Activated CD8-positive, alpha-beta memory T cell treated with anti-CD3 and anti-CD28 coated beads for 36 hours (primary cell): ENCODE data around the gene AKT2. TPM values are rescaled to one million over a fixed set of nuclear protein-coding genes. Genes with fewer than 3 reads are reported as not detected.

ENCODE experiments used
- CTCF ChIA-PET: fragments of 350-600 bp; sonication (Branson Sonifier 250); formaldehyde crosslinking; loops from one replicate; lab custom pipeline; 2021; ENCODE audit warnings: antibody characterized with exemption; lab: Charles Lee
- POLR2A ChIA-PET: fragments of 350-600 bp; sonication (Branson Sonifier 250); formaldehyde crosslinking; loops from one replicate; lab custom pipeline; 2021; ENCODE audit warnings: antibody characterized with exemption; lab: Charles Lee
- total RNA-seq, 2 experiments: library from RNA; stranded (reverse); gene quantifications; one replicate each; pipeline ENCODE4 v1.2.3, GENCODE V29; 2021

The AKT2 gene
- total RNA-seq, 2 experiments from 2014 or later = 128 to 129 TPM

- POLR2A ChIA-PET = no interaction called here
These were observed 40.4 kb downstream of the AKT2 start for GRCh38 chr19:40244579-40245317.

DNA sequence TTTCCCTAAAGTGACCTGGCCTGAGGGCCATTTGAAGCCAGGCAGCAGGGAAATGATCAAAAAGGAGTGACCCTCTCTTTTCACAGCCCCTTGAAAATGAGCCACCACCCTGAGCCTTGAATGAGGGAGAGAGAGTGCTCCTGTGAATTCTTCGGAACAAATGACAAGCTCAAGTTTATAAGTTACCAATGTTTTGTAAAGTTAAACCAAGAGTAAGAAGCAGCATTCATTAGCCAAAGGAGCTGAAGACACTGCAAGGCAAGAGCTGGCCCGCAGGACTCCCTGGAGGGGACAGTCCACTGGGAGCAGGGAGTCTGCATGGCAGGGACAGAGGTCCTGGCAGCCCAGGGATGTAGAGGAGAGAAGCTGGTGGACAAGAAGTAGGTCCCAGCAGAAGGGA, 42.0 kb downstream of the AKT2 start:
- ChIA-PET POLR2A (no interaction called here), CTCF (no interaction called here)

More at GRCh38 chr19:40244579-40245317, 40.4 kb downstream of the AKT2 start:
- CTCF ChIA-PET = no interaction called here

DNA sequence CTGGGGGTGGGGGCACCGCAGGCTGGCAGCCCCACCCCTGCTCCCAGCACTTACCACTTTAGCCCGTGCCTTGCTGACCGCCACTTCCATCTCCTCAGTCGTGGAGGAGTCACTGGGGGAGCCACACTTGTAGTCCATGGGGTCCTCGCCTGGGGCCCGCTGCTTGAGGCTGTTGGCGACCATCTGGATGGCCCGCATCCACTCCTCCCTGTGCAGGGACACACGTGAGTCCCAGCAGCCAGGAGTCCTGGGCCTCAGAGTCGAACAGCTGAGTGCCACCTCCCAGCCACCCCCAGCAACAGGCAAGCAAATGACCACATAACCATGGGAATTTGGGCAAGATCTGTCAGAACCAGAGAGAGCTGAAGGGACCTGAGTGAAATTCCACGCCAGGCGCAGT, 42.7 kb downstream of the AKT2 start:
- ChIA-PET CTCF (no interaction called here), POLR2A (no interaction called here)

- POLR2A ChIA-PET = no interaction called here
- CTCF ChIA-PET = no interaction called here
These were observed 43.2 kb downstream of the AKT2 start for GRCh38 chr19:40241809-40242384.

GRCh38 chr19:40241125-40241808, 43.9 kb downstream of the AKT2 start:
- POLR2A ChIA-PET = no interaction called here
- CTCF ChIA-PET = no interaction called here

DNA sequence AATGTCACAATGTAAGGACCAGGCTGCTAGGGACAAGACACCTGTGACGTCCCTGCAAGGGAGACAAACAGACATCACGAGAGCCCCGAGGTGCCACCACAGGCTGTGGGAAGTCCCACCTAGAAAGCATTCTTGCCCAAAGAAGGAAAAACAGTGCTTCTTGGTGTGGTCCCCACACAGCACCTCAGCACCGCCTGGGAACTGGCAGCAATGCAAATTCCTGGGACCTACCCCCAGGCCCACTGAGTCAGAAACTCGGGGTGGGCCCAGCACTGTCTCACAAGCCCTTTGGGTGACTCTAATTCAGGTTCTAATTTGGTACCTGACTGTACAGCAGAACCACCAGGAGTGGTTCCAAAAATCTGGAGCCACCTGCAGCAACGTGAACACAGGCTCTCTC, 44.8 kb downstream of the AKT2 start:
- ChIA-PET POLR2A (no interaction called here), CTCF (no interaction called here)

GRCh38 chr19:40239415-40240226, 45.5 kb downstream of the AKT2 start:
- ChIA-PET CTCF (no interaction called here), POLR2A (no interaction called here)

DNA sequence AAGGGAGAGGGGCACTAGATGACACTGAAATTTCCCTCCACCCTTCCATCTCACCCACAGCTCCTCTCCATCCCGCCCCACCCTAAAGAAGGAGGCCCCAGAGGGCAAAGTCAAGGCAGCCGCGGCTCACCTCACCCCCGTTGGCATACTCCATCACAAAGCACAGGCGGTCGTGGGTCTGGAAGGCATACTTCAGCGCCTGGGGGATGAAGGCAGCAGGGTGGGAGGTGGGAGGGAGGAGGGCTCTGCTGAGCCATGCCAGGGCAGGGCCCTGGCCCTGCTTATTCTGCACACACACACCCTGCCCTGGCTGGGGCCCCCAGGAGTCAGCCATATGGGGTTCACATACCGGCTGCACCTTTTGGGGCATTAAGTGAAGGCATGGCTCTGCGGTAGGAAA, 46.4 kb downstream of the AKT2 start:
- ChIA-PET CTCF (no interaction called here), POLR2A (no interaction called here)

DNA sequence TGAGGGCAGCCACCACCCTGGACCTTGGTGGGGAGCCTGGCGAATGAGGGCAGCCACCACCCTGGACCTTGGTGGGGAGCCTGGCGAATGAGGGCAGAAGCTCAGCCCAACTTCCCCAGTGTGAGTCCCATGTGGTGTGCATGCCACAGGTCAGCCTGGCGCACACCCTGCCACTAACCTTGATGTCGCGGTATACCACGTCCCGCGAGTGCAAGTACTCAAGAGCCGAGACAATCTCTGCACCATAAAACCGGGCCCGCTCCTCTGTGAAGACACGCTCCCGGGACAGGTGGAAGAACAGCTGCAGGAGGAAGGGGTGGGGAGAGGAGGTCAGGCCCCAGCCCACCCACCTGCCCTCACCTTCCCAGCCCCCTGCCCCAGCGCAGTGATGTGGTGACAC, 47.4 kb downstream of the AKT2 start:
- CTCF ChIA-PET = no interaction called here
- POLR2A ChIA-PET = no interaction called here

- CTCF ChIA-PET = interaction anchor here (1.1 kb wide), 1 partner anchor 97 kb away, joined by 3 read pairs; no protein-coding TSS in a partner anchor
- POLR2A ChIA-PET = no interaction called here
These were observed 48.8 kb downstream of the AKT2 start for GRCh38 chr19:40236366-40236765.

DNA sequence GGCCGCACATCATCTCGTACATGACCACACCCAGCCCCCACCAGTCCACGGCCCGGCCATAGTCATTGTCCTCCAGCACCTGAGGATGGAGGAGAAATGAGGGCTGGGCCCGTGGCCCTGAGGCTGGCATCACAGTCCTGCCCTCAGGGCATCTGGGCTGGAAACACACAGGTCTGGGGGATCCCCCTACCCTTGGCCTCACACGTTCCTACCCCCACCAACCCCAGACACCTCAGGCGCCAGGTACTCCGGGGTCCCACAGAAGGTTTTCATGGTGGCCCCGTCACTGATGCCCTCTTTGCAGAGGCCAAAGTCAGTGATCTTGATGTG, 49.2 kb downstream of the AKT2 start:
- CTCF ChIA-PET = interaction anchor here (1.1 kb wide), 1 partner anchor 96 kb away, joined by 3 read pairs; no protein-coding TSS in a partner anchor

GRCh38 chr19:40235238-40236025, 49.7 kb downstream of the AKT2 start:
- ChIA-PET CTCF (interaction anchor here (1.1 kb wide), 1 partner anchor 96 kb away, joined by 3 read pairs; no protein-coding TSS in a partner anchor), POLR2A (no interaction called here)

More for the DNA sequence above, 49.2 kb downstream of the AKT2 start:
- POLR2A ChIA-PET = no interaction called here

GRCh38 chr19:40234429-40235237, 50.5 kb downstream of the AKT2 start:
- ChIA-PET CTCF (no interaction called here), POLR2A (no interaction called here)

GRCh38 chr19:40233811-40234389, 51.2 kb downstream of the AKT2 start:
- POLR2A ChIA-PET = no interaction called here

GRCh38 chr19:40232949-40233810, 52.0 kb downstream of the AKT2 start:
- POLR2A ChIA-PET = no interaction called here

More at GRCh38 chr19:40233811-40234389, 51.2 kb downstream of the AKT2 start:
- CTCF ChIA-PET = no interaction called here

DNA sequence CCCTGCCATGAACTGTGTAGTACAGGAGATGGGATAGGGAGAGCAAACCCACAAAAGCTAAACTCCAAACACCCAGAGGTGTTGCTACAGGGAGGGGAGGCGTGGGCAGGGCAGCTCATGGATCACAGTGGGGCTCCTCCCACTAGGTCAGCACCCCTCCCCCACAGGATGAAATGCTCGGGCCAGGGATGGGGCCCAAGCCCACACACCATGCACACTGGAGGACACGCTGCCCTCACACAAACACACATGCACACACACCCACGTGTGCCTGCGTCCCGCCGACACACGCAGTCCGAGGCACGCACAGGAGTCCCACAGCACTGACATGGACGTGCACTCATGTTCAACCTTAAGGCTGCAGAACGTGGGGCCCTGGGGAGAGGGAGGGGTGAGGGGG, 52.7 kb downstream of the AKT2 start:
- ChIA-PET POLR2A (no interaction called here), CTCF (no interaction called here)

More at GRCh38 chr19:40232949-40233810, 52.0 kb downstream of the AKT2 start:
- CTCF ChIA-PET = no interaction called here
